A673 (cell line): ENCODE data around the gene MRPS33. TPM values are rescaled to one million over a fixed set of nuclear protein-coding genes. Genes with fewer than 3 reads are reported as not detected.

Experiments used
- BruUV-seq: library from RNA; stranded (reverse); fragments of 400-500 nt; replicated peaks from 2 replicates; lab custom pipeline; 2021; lab: Mats Ljungman, UMichigan
- CTCF ChIA-PET: fragments of 300-600 bp; sonication (Branson Sonifier 250); formaldehyde crosslinking; loops from one replicate; lab custom pipeline; 2022; ENCODE audit warnings: antibody characterized with exemption; lab: Charles Lee
- POLR2A ChIA-PET: fragments of 300-600 bp; sonication (Branson Sonifier 250); formaldehyde crosslinking; loops from one replicate; lab custom pipeline; 2022; ENCODE audit warnings: antibody characterized with exemption; ENCODE audit not compliant: low non-redundant PET; lab: Charles Lee
- DNase-seq: peaks from one replicate; pipeline ENCODE4 v3.0.0-alpha.2; 2015; ENCODE audit warnings: low spot score
- H3K27ac ChIP-seq: fragments of 200-600 bp; sonication (generic); 2 replicates; pipeline ENCODE4 v1.5.1; 2016; ENCODE audit warnings: mixed run types, low read depth, mild to moderate bottlenecking, mixed read lengths, antibody characterized with exemption, low read length; ENCODE audit not compliant: poor library complexity, severe bottlenecking
- H3K27me3 ChIP-seq: fragments of 200-600 bp; sonication (generic); replicated peaks from 2 replicates; pipeline ENCODE4 v1.6.1; 2017; ENCODE audit warnings: mixed run types, low read depth, mild to moderate bottlenecking, mixed read lengths, antibody characterized with exemption, low read length; ENCODE audit not compliant: insufficient read depth, poor library complexity
- H3K36me3 ChIP-seq: fragments of 200-600 bp; sonication (generic); 2 replicates; pipeline ENCODE4 v1.6.1; 2016; ENCODE audit warnings: mixed run types, mild to moderate bottlenecking, mixed read lengths, antibody characterized with exemption, low read length; ENCODE audit not compliant: insufficient read depth, poor library complexity, severe bottlenecking
- H3K4me1 ChIP-seq: fragments of 200-600 bp; sonication (generic); 2 replicates; pipeline ENCODE4 v1.6.1; 2017; ENCODE audit warnings: mixed run types, mild to moderate bottlenecking, mixed read lengths, antibody characterized with exemption, low read length; ENCODE audit not compliant: insufficient read depth, poor library complexity, severe bottlenecking
- H3K4me3 ChIP-seq: fragments of 200-600 bp; sonication (generic); 2 replicates; pipeline ENCODE4 v1.5.1; 2016; ENCODE audit warnings: low read depth, mixed run types, mild to moderate bottlenecking, mixed read lengths, low read length; ENCODE audit not compliant: poor library complexity, severe bottlenecking
- H3K9me3 ChIP-seq: fragments of 200-600 bp; sonication (generic); 2 replicates; pipeline ENCODE4 v1.6.1; 2016; ENCODE audit warnings: mixed run types, low read depth, mild to moderate bottlenecking, mixed read lengths, antibody characterized with exemption, low read length; ENCODE audit not compliant: poor library complexity, severe bottlenecking
- CTCF ChIP-seq: fragments of 300-800, 200-600 bp; sonication (generic); conservative IDR thresholded peaks from 2 replicates; pipeline ENCODE4 v1.5.1; 2017; ENCODE audit warnings: low read depth, mild to moderate bottlenecking, antibody characterized with exemption, low read length, moderate library complexity, mixed read lengths
- EZH2 ChIP-seq: fragments of 200-600 bp; sonication (generic); IDR thresholded peaks from 2 replicates; pipeline ENCODE4 v1.6.1; 2017; ENCODE audit warnings: borderline replicate concordance, low read depth, mild to moderate bottlenecking, mixed read lengths, antibody characterized with exemption, low read length; ENCODE audit not compliant: poor library complexity, severe bottlenecking
- intact Hi-C: fragments of 100-400 bp; cut with micrococcal nuclease; formaldehyde crosslinking; loops from one replicate; pipeline ENCODE4 v1.10.0; 2022; ENCODE audit not compliant: unreplicated experiment
- total RNA-seq: library from RNA; stranded (reverse); gene quantifications from 2 replicates; pipeline ENCODE4 v1.2.3, GENCODE V29; 2021

MRPS33 gene
- total RNA-seq, 1 experiment from 2014 or later: 66.0 TPM

GRCh38 chr7:141053626-141054025 lies 38.9 kb upstream of the MRPS33 start:
- H3K9me3 ChIP-seq: no peaks in the 10 kb centered on the region
- no peak for DNase-seq
- H3K27me3 ChIP-seq: no peaks in the 10 kb centered on the region
- no TSS peak for BruUV-seq
- no peak overlapping the region for H3K27ac ChIP-seq
- ChIA-PET CTCF (no interaction called here), POLR2A (no interaction called here)
- TF ChIP-seq EZH2 (no peak), CTCF (no peak)
- no peak overlapping the region for H3K4me3 ChIP-seq
- H3K4me1 ChIP-seq: no peaks in the 10 kb centered on the region
- intact Hi-C loops: no loop called here
- H3K36me3 ChIP-seq: no peaks in the 10 kb centered on the region

GRCh38 chr7:141045842-141046620 lies 31.3 kb upstream of the MRPS33 start:
- no TSS peak for BruUV-seq
- intact Hi-C loops: no loop called here
- no peak for DNase-seq
- peaks cover 8% of the 10 kb centered on the region for H3K4me1 ChIP-seq
- H3K27me3 ChIP-seq: no peaks in the 10 kb centered on the region
- ChIA-PET POLR2A (no interaction called here), CTCF (no interaction called here)
- H3K9me3 ChIP-seq: no peaks in the 10 kb centered on the region
- no peak overlapping the region for H3K27ac ChIP-seq
- H3K4me3 ChIP-seq: no peak overlapping the region
- H3K36me3 ChIP-seq: no peaks in the 10 kb centered on the region
- TF ChIP-seq EZH2: no peak
- TF ChIP-seq CTCF: no peak

- TF ChIP-seq CTCF: no peak
- no peak for TF ChIP-seq EZH2
- no peaks in the 10 kb centered on the region for H3K9me3 ChIP-seq
- CTCF ChIA-PET: no interaction called here
- no peaks in the 10 kb centered on the region for H3K36me3 ChIP-seq
- H3K27me3 ChIP-seq: no peaks in the 10 kb centered on the region
- peaks cover 8% of the 10 kb centered on the region for H3K4me1 ChIP-seq
- intact Hi-C loops: no loop called here
- no peak overlapping the region for H3K27ac ChIP-seq
- no peak overlapping the region for H3K4me3 ChIP-seq
- DNase-seq: no peak
- POLR2A ChIA-PET: no interaction called here
- BruUV-seq: no TSS peak
Observed at GRCh38 chr7:141045126-141045841, 30.5 kb upstream of the MRPS33 start.
